Gastrocnemius medialis (tissue), 4 donors: ENCODE data around the gene ADNP. TPM values are rescaled to one million over a fixed set of nuclear protein-coding genes. Genes with fewer than 3 reads are reported as not detected.

ENCODE experiments used
- ATAC-seq, 2 donors: fragments of 150-250 bp; one replicate each; pipeline ENCODE4 v1.9.1; 2016
- DNase-seq, 2 donors: peaks; one replicate each; pipeline ENCODE4 v3.0.0-alpha.2; 2019
- H3K27ac ChIP-seq, 4 donors: fragments of 200-600 bp; sonication (generic); 1 replicate in 1 of 4; 2 replicates in 3 of 4; pipeline ENCODE4 v1.5.1; 2016 to 2018; ENCODE audit warnings: mild to moderate bottlenecking in 2 of 4, moderate library complexity in 1 of 4
- H3K27me3 ChIP-seq, 3 donors: fragments of 200-600 bp; sonication (generic) in 2 of 3; 1 replicate in 1 of 3; 2 replicates in 2 of 3; pipeline versions ENCODE4 v1.5.1 to v1.6.0; 2016 to 2019; ENCODE audit warnings: mild to moderate bottlenecking in 1 of 3, moderate library complexity in 1 of 3
- H3K36me3 ChIP-seq, 2 donors: fragments of 200-600 bp; sonication (generic) in 1 of 2; one replicate each; pipeline ENCODE4 v1.5.1; 2017 to 2018
- H3K4me1 ChIP-seq, 2 donors: fragments of 200-600 bp; sonication (generic) in 1 of 2; one replicate each; pipeline ENCODE4 v1.5.1; 2016 to 2017; ENCODE audit warnings: mild to moderate bottlenecking in 2 of 2
- H3K4me3 ChIP-seq, 4 donors: fragments of 200-600 bp; sonication (generic) in 3 of 4; 1 replicate in 1 of 4; 2 replicates in 3 of 4; pipeline ENCODE4 v1.5.1; 2016 to 2019; ENCODE audit warnings: mild to moderate bottlenecking in 2 of 4
- H3K9me3 ChIP-seq, 3 donors: fragments of 200-600 bp; sonication (generic) in 2 of 3; 1 replicate in 1 of 3; 2 replicates in 2 of 3; pipeline ENCODE4 v1.5.1; 2016 to 2019
- POLR2A ChIP-seq, 2 donors: fragments of 450-650 bp; IDR thresholded peaks; one replicate each; pipeline ENCODE4 v1.6.1; 2017; ENCODE audit warnings: antibody characterized with exemption in 2 of 2, mild to moderate bottlenecking in 2 of 2, moderate library complexity in 2 of 2
- in situ Hi-C, 4 donors: fragments of 200-750 bp; cut with MboI; loops; one replicate each; pipeline versions ENCODE4 v1.15.0 to v1.8.0; 2017; ENCODE audit warnings: low sequenced_read_pairs in 4 of 4
- intact Hi-C: fragments of 100-400 bp; cut with DNase I; formaldehyde crosslinking; loops from one replicate; pipeline ENCODE4 v1.15.1; 2023; ENCODE audit warnings: low total_unique reads
- total RNA-seq, 4 donors: library from RNA; depleted of rRNA; stranded (reverse); fragments of >200 nt; gene quantifications; one replicate each; pipeline versions ENCODE4 v1.1.0 to v1.2.3, GENCODE V29; 2016
- TF ChIP-seq, protein P1 (sequence below), 5 experiments: fragments of 450-650 bp in 3 of 5; fragments of 200-600 bp in 2 of 5; sonication (generic) in 2 of 5; IDR thresholded peaks in 4 of 5; conservative IDR thresholded peaks in 1 of 5; 1 replicate in 4 of 5; 2 replicates in 1 of 5; pipeline ENCODE4 v1.5.1; 2016 to 2019; ENCODE audit warnings: antibody characterized with exemption in 5 of 5, mild to moderate bottlenecking in 3 of 5, moderate library complexity in 3 of 5

The ADNP gene
- total RNA-seq, 4 donors from 2014 or later = 24.0 to 35.4 (median 31.5) TPM

DNA sequence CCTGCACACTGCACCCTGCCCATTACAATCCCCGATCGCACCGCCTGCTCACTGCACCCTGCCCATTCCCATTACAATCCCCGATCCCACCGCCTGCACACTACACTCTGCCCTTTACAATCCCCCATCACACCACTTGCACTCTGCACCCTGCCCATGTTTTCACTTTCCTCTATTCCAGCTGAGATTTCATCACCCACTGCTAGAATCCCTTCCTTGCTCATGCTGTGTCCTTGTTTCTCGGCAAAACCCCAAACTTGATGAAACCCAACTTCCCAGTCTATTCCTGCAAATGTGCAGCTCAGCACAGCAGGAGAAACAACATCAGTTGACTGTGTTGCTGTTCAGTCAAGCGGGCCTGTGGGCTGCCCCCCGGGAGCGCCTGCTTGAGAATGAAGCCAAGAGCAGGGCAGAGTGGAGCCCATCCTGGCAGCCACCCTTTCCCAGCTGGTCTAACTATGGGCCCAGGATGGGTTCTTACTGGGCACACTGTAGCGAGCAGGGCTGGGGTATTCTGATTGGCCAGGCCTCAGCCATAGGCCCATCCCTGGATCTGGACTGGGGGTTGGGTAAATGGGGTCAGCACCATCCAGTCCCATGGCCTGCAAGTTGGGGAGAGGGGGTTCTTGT is 44.6 kb upstream of the ADNP start:
- H3K4me1 ChIP-seq = no peaks in the 10 kb centered on the region
- no peaks in the 10 kb centered on the region for H3K36me3 ChIP-seq
- H3K27ac ChIP-seq = no peak overlapping the region
- no peak overlapping the region for H3K4me3 ChIP-seq
- DNase-seq = no peak
- H3K9me3 ChIP-seq = no peaks in the 10 kb centered on the region
- ATAC-seq = no peak
- in situ Hi-C loops = loop anchor here in 2 of 4 donors (25.0 kb wide), 2 partner anchors 636 to 661 kb away; no protein-coding TSS in a partner anchor
- H3K27me3 ChIP-seq = peaks cover under 1 to 11% (median 7%) of the 10 kb centered on the region in 3 donors
- intact Hi-C loops = no loop called here
- TF ChIP-seq, protein P1, sequence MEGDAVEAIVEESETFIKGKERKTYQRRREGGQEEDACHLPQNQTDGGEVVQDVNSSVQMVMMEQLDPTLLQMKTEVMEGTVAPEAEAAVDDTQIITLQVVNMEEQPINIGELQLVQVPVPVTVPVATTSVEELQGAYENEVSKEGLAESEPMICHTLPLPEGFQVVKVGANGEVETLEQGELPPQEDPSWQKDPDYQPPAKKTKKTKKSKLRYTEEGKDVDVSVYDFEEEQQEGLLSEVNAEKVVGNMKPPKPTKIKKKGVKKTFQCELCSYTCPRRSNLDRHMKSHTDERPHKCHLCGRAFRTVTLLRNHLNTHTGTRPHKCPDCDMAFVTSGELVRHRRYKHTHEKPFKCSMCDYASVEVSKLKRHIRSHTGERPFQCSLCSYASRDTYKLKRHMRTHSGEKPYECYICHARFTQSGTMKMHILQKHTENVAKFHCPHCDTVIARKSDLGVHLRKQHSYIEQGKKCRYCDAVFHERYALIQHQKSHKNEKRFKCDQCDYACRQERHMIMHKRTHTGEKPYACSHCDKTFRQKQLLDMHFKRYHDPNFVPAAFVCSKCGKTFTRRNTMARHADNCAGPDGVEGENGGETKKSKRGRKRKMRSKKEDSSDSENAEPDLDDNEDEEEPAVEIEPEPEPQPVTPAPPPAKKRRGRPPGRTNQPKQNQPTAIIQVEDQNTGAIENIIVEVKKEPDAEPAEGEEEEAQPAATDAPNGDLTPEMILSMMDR (IDR thresholded peaks at IDR 0.05 in 4 of 5, conservative IDR thresholded peaks at IDR 0.05 in 1 of 5) = no peak
- no peak for TF ChIP-seq POLR2A (IDR thresholded peaks at IDR 0.05)

DNA sequence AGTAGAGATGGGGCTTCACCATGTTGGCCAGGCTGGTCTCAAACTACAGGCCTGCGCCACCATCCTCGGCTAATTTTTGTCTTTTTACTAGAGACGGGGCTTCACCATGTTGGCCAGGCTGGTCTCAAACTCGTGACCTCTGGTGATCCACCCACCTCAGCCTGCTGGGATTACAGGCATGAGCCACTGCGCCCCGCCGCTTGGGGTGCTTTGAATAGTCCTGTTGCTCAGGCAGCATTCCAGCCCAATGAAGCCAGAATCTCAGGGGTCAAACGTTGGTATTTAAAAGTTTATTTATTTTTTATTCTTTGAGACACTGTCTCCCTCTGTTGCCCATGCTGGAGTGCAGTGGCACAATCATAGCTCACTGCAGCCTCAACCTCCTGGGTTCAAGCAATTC is 38.7 kb upstream of the ADNP start:
- Histone ChIP-seq H3K36me3 (no peaks in the 10 kb centered on the region), H3K27ac (no peak overlapping the region), H3K27me3 (no peaks in the 10 kb centered on the region), H3K9me3 (no peaks in the 10 kb centered on the region), H3K4me3 (no peak overlapping the region), H3K4me1 (no peaks in the 10 kb centered on the region)
- ATAC-seq = no peak
- in situ Hi-C loops = no loop called here
- TF ChIP-seq, protein P1 (IDR thresholded peaks at IDR 0.05 in 4 of 5, conservative IDR thresholded peaks at IDR 0.05 in 1 of 5) = no peak
- TF ChIP-seq POLR2A (IDR thresholded peaks at IDR 0.05) = no peak
- no peak for DNase-seq
- intact Hi-C loops = no loop called here

GRCh38 chr20:50969435-50969834 is 38.2 kb upstream of the ADNP start:
- intact Hi-C loops = no loop called here
- no peaks in the 10 kb centered on the region for H3K36me3 ChIP-seq
- TF ChIP-seq, protein P1 (IDR thresholded peaks at IDR 0.05 in 4 of 5, conservative IDR thresholded peaks at IDR 0.05 in 1 of 5) = no peak
- no peak for TF ChIP-seq POLR2A (IDR thresholded peaks at IDR 0.05)
- no peak overlapping the region for H3K4me3 ChIP-seq
- no peak for ATAC-seq
- no peaks in the 10 kb centered on the region for H3K9me3 ChIP-seq
- DNase-seq = no peak
- no peaks in the 10 kb centered on the region for H3K27me3 ChIP-seq
- no peak overlapping the region for H3K27ac ChIP-seq
- in situ Hi-C loops = no loop called here
- H3K4me1 ChIP-seq = no peaks in the 10 kb centered on the region

DNA sequence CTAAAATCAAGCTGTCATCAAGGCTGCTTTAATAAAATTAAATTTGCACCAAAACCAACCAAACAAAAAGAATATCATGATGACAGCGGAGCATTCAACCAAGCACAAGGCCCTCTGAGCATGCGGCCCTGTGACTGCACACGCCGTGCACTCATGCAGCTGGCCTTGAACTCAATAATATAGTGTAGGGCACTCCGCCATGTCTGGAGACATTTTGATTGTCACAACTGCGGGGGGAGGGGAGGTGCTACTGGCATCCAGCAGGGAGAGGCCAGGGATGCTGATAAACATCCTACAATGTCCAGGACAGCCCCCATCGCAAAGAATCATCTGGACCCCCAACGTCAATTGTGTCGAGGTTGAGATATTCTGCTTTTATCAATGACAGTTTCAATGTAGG is 37.1 kb upstream of the ADNP start:
- H3K4me1 ChIP-seq = no peaks in the 10 kb centered on the region
- DNase-seq = no peak
- no peaks in the 10 kb centered on the region for H3K27me3 ChIP-seq
- no peaks in the 10 kb centered on the region for H3K9me3 ChIP-seq
- H3K27ac ChIP-seq = no peak overlapping the region
- in situ Hi-C loops (no loop called here), intact Hi-C loops (no loop called here)
- H3K36me3 ChIP-seq = no peaks in the 10 kb centered on the region
- no peak for TF ChIP-seq POLR2A (IDR thresholded peaks at IDR 0.05)
- TF ChIP-seq, protein P1 (IDR thresholded peaks at IDR 0.05 in 4 of 5, conservative IDR thresholded peaks at IDR 0.05 in 1 of 5) = no peak
- no peak overlapping the region for H3K4me3 ChIP-seq
- no peak for ATAC-seq

- in situ Hi-C loops = no loop called here
- intact Hi-C loops = no loop called here
Observed at GRCh38 chr20:50967586-50967985, 36.3 kb upstream of the ADNP start.

More at GRCh38 chr20:50967586-50967985, 36.3 kb upstream of the ADNP start:
- ATAC-seq = no peak
- Histone ChIP-seq H3K4me1 (no peaks in the 10 kb centered on the region), H3K4me3 (no peak overlapping the region), H3K9me3 (no peaks in the 10 kb centered on the region), H3K36me3 (no peaks in the 10 kb centered on the region), H3K27ac (no peak overlapping the region), H3K27me3 (no peaks in the 10 kb centered on the region)
- DNase-seq = no peak
- TF ChIP-seq, protein P1 (IDR thresholded peaks at IDR 0.05 in 4 of 5, conservative IDR thresholded peaks at IDR 0.05 in 1 of 5) = no peak
- no peak for TF ChIP-seq POLR2A (IDR thresholded peaks at IDR 0.05)
